H1 (cell line): ENCODE results near the gene GRAMD1C.

ENCODE experiments used
- KDM5A ChIP-seq: fragments of 200-600 bp; IDR thresholded peaks from 2 replicates; pipeline ENCODE4 v1.7.1; 2012; ENCODE audit warnings: mild to moderate bottlenecking, low read length, inconsistent platforms, mixed read lengths
- POU5F1 ChIP-seq: IDR thresholded peaks from 2 replicates; pipeline ENCODE4 v1.6.1; 2011; ENCODE audit warnings: low read depth, mild to moderate bottlenecking, low read length, moderate library complexity
- SIN3A ChIP-seq, 2 experiments: IDR thresholded peaks in 1 of 2; conservative IDR thresholded peaks in 1 of 2; 2 replicates each; pipeline ENCODE4 v1.6.1; 2011 to 2012; ENCODE audit warnings: low read length in 2 of 2, improper control_type of control experiment in 1 of 2, low read depth in 1 of 2, mild to moderate bottlenecking in 1 of 2
- TAF1 ChIP-seq: IDR thresholded peaks from 2 replicates; pipeline ENCODE4 v1.6.1; 2011; ENCODE audit warnings: mild to moderate bottlenecking, low read depth, low read length
- TF ChIP-seq, protein P1 (sequence below), 3 experiments: IDR thresholded peaks; 1 replicate in 2 of 3; 2 replicates in 1 of 3; pipeline versions ENCODE4 v1.5.1 to v1.6.1; 2011; ENCODE audit warnings: low read length in 3 of 3, mild to moderate bottlenecking in 3 of 3, inconsistent platforms in 2 of 3, low read depth in 1 of 3, moderate library complexity in 1 of 3; ENCODE audit not compliant: insufficient read depth in 1 of 3; ENCODE audit errors: control extremely low read depth in 1 of 3

DNA sequence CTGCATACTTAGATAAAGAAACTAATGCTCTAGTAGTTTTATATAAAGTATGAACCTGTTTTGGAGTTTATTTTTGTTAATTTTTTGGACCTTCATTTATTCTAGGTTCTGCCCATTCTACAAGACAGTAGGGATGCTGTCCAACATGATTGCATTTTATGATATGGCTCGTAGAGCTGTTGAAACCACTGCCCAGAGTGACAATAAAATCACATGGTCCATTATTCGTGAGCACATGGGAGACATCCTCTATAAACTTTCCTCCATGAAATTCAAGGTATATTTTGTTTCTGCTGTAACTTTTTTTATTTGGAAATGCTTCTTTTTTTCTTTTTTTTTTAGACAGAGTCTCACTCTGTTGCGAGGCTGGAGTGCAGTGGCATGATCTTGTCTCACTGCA lies 33.3 kb upstream of the GRAMD1C start:
- no peak for TF ChIP-seq TAF1
- TF ChIP-seq, protein P1, sequence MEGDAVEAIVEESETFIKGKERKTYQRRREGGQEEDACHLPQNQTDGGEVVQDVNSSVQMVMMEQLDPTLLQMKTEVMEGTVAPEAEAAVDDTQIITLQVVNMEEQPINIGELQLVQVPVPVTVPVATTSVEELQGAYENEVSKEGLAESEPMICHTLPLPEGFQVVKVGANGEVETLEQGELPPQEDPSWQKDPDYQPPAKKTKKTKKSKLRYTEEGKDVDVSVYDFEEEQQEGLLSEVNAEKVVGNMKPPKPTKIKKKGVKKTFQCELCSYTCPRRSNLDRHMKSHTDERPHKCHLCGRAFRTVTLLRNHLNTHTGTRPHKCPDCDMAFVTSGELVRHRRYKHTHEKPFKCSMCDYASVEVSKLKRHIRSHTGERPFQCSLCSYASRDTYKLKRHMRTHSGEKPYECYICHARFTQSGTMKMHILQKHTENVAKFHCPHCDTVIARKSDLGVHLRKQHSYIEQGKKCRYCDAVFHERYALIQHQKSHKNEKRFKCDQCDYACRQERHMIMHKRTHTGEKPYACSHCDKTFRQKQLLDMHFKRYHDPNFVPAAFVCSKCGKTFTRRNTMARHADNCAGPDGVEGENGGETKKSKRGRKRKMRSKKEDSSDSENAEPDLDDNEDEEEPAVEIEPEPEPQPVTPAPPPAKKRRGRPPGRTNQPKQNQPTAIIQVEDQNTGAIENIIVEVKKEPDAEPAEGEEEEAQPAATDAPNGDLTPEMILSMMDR (IDR thresholded peaks at IDR 0.05; ENCODE audit: control extremely low read depth in 1 of 3, insufficient read depth in 1 of 3, low read depth in 1 of 3, low read length in 3 of 3), result no peak
- TF ChIP-seq KDM5A, result no peak
- no peak for TF ChIP-seq SIN3A (conservative IDR thresholded peaks at IDR 0.05 in 1 of 2, IDR thresholded peaks at IDR 0.05 in 1 of 2; ENCODE audit: low read depth in 1 of 2, low read length in 2 of 2)
- no peak for TF ChIP-seq POU5F1
